Mesodermal cell (in vitro differentiated cells): ENCODE results near the gene ICE2.
A peak's percentile ranks its signal among the peaks of the same experiment; 100 is the strongest.

ENCODE experiments used
- H3K27ac ChIP-seq: 2 replicates; pipeline ENCODE4 v1.7.0; 2013; ENCODE audit warnings: mild to moderate bottlenecking, low read depth, low read length, moderate library complexity; ENCODE audit not compliant: severe bottlenecking
- H3K36me3 ChIP-seq: 2 replicates; pipeline ENCODE4 v1.7.1; 2013; ENCODE audit warnings: mild to moderate bottlenecking, low read length, moderate library complexity; ENCODE audit not compliant: control insufficient read depth, insufficient read depth
- H3K4me1 ChIP-seq: one replicate; pipeline ENCODE4 v1.7.1; 2013; ENCODE audit warnings: mild to moderate bottlenecking, low read length; ENCODE audit not compliant: insufficient read depth, control insufficient read depth, poor library complexity, severe bottlenecking
- H3K4me3 ChIP-seq: 2 replicates; pipeline ENCODE4 v1.7.0; 2013; ENCODE audit warnings: low read length, control low read depth, mild to moderate bottlenecking; ENCODE audit not compliant: insufficient read depth, poor library complexity, severe bottlenecking; ENCODE audit errors: extremely low read depth
- H3K9me3 ChIP-seq: 2 replicates; pipeline ENCODE4 v1.7.1; 2013; ENCODE audit warnings: mild to moderate bottlenecking, low read length, moderate library complexity; ENCODE audit not compliant: control insufficient read depth
- WGBS, 2 experiments: methylation state at CpG; one replicate each; pipeline ENCODE4 v1.1.5; 2013; ENCODE audit warnings: missing lambda C conversion rate in 2 of 2; ENCODE audit not compliant: insufficient coverage in 2 of 2; 5-methylcytosine and 5-hydroxymethylcytosine counted together

Gene ICE2

DNA sequence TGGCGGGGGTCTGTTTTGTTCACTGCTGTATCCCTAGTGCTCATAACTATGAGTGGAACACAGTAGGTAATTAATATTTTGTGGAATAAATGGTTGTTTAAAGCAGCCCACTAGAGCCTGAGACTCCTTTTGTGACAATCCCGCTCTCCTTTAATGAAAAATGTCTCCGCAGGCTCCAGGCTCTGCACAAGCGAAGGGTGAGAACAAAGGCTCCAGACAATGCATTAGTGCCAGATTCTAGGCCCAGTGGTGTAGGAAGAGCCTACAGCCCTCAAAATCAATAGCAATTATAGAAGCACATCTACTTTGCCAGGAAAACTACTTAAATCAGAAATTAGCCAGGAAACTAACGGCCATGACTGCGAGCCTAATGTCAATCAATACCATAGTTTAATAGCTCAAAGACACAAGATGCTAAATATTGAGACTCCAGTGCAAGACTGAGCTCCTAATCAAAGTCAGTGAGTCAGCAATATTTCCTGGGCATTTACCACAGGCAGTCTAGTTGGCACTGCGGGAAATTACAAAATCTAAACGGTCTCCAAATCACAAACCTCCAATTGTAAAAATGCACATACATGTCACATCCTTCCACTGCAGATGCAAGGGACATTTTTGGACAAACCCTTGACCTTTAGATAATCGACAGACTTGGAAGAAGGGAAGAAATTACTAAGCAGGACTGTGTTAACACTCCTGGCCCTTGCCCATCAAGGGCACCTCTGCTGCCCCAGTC is 83.5 kb downstream of the ICE2 start:
- peak overlapping the region; percentile 97 for H3K27ac ChIP-seq

GRCh38 chr15:60394689-60395097 is 84.2 kb downstream of the ICE2 start:
- no CpG with 5 or more reads among the region's 1 CpG for WGBS, 2 experiments
- Histone ChIP-seq H3K36me3 (peaks cover 40% of the 10 kb centered on the region), H3K4me3 (peak overlapping the region; percentile 91), H3K9me3 (no peaks in the 10 kb centered on the region), H3K4me1 (peaks cover 60% of the 10 kb centered on the region), H3K27ac (peak overlapping the region; percentile 97)

More for the DNA sequence above, 83.5 kb downstream of the ICE2 start:
- Histone ChIP-seq H3K36me3 (peaks cover 33% of the 10 kb centered on the region), H3K4me3 (peak overlapping the region; percentile 91), H3K4me1 (peaks cover 60% of the 10 kb centered on the region), H3K9me3 (no peaks in the 10 kb centered on the region)
- 80 to 97% methylated on average over 6 of the region's 9 CpGs for whole genome bisulfite sequencing, 2 experiments

DNA sequence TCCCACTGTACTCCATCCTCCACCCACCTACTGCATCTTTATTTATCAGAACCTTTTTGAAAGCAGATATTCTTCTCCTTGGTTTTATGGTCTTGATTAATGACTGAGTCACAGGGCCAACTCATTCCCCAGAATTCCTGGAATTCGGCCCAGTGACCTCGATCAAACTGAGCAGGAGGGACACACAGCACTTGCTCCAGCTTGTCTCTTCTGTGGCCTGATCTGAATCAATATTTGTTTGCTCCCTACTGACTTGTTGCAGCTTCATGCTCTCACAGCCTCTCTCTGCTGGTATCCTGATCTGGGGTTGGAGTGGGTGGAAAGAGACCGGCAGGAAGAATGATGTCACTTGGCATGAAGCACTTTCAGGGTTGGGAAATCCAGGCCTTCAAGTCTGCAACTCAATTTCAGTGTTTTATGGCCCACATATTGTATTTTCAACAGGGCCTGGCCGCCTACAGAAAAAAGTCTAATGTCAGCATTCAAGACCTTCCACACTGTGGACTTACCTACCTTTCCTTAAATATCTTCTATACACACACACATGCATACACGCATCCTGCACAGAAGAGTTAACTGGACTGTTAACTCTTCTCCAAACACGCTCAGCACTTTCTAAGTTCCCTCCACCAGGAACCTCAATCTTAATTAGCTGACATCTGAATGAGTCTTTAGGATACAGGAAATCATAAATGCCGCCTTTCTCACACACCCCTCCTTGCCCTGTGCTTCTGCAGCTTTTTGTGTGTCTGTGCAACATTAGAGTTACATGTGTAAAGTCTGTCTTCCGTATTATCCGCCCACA is 85.8 kb downstream of the ICE2 start:
- peaks cover 59% of the 10 kb centered on the region for H3K4me1 ChIP-seq

DNA sequence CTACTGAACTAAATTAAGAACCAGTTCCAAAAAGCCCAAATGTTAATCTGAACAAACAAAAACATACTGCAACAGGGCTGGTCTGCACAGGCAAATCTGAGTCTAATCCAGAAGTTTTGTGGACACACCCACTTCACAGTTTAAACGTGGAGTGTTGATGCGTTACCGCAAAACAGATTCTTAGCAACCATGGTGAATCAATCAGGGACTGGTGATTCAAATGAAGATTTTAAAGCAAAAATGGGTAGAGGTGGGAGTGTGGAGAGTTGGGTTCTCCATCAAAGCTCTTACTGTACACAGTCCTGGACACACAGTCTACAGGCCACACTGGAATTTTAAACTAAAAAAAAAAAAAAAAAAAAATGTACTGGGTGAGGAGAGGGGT is 86.3 kb downstream of the ICE2 start:
- Histone ChIP-seq H3K4me3 (no peak overlapping the region), H3K4me1 (peaks cover 57% of the 10 kb centered on the region), H3K36me3 (peaks cover 59% of the 10 kb centered on the region), H3K9me3 (no peaks in the 10 kb centered on the region), H3K27ac (peak overlapping the region; percentile 97)
- WGBS, 2 experiments: 66% methylated on average over 3 of the region's 3 CpGs; no CpG with 5 or more reads in 1 of the 2 experiments

More for the DNA sequence above, 85.8 kb downstream of the ICE2 start:
- Histone ChIP-seq H3K9me3 (no peaks in the 10 kb centered on the region), H3K4me3 (no peak overlapping the region), H3K36me3 (peaks cover 55% of the 10 kb centered on the region), H3K27ac (peak overlapping the region; percentile 97)
- WGBS, 2 experiments: 75 to 78% methylated on average over 6 to 7 of the region's 9 CpGs

DNA sequence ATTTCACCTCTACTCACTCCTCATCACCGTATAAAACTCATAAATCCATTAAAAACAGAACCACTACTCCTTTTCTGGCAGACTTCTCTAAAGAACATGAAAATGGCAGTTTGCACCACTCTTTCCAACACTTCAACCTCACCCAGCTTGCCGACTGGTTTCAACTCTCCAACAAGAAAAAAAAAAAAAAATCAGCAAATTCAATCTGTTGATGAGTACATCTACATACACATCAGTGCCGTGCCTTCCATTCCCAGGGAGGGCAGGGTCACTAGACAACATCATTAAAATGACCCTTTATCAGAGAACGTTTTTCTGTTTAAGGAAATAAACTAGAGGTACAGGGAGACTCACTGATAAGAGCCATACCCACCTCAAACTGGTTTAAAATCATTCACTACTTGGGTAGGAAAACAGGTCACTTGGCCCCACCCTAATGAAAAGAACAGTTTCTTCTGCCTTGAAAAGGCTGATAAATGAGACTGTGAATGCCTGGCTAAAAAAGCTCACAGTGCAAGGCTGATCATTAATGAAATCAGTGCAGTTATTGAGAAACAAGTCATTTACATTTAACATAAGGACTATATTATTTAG is 87.1 kb downstream of the ICE2 start:
- Histone ChIP-seq H3K27ac (peak overlapping the region; percentile 97), H3K36me3 (peaks cover 67% of the 10 kb centered on the region), H3K4me1 (peaks cover 63% of the 10 kb centered on the region), H3K9me3 (no peaks in the 10 kb centered on the region), H3K4me3 (peak overlapping the region; percentile 6)
- WGBS, 2 experiments: 0 to 33% methylated on average over 1 to 2 of the region's 4 CpGs

DNA sequence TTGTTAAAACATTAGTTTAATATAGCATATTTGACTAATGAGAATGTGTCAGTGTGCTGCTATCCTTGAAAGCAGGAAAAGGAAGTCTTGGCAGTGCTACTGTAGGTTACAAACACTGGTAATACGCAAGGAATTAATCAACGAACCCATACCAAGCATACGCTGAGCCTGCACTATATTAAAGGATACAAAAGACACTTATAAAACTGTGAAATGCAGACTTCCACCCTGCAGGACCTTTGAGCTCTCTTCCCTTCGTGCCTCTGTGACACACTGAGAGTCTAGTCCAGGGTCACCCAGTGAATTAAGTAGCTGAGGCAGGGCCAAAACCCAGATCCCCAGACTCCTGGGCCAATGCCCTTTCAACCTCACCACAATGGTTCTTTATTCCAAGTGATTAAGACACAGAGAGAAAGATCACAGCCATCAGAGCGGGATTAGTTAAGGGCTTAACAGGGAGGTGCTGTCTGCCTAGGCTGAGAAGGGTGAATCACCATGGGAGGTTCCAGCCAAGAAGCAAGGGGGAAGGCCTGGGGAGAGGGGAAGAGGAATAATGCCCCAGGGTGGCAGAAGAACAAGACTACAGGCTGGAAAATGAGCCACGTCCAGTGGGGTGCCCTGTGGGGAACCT is 88.0 kb downstream of the ICE2 start:
- Histone ChIP-seq H3K36me3 (peaks cover 66% of the 10 kb centered on the region), H3K4me1 (peaks cover 64% of the 10 kb centered on the region), H3K4me3 (no peak overlapping the region), H3K27ac (peak overlapping the region; percentile 97), H3K9me3 (no peaks in the 10 kb centered on the region)
- WGBS, 2 experiments: 55 to 66% methylated on average over 3 to 4 of the region's 6 CpGs

DNA sequence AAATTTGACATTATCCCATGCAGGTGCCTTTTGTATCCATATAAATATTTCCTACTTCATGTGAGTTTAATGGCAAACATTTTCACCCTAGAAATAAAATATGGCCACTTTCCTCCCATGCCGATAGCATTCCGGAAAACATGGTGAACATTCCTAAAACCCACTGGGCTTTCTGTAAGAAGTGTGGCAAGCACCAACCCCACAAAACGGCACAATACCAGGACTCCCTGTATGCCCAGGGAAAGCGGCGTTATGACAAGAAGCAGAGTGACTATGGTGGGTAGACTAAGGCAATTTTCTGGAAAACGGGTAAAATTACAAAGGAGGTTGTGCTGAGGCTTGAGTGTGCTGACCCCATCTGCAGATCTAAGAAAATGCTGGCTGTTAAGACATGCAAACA is 88.7 kb downstream of the ICE2 start:
- H3K36me3 ChIP-seq: peaks cover 66% of the 10 kb centered on the region
- H3K27ac ChIP-seq: no peak overlapping the region
- 86 to 100% methylated on average over 3 to 5 of the region's 6 CpGs for WGBS, 2 experiments

DNA sequence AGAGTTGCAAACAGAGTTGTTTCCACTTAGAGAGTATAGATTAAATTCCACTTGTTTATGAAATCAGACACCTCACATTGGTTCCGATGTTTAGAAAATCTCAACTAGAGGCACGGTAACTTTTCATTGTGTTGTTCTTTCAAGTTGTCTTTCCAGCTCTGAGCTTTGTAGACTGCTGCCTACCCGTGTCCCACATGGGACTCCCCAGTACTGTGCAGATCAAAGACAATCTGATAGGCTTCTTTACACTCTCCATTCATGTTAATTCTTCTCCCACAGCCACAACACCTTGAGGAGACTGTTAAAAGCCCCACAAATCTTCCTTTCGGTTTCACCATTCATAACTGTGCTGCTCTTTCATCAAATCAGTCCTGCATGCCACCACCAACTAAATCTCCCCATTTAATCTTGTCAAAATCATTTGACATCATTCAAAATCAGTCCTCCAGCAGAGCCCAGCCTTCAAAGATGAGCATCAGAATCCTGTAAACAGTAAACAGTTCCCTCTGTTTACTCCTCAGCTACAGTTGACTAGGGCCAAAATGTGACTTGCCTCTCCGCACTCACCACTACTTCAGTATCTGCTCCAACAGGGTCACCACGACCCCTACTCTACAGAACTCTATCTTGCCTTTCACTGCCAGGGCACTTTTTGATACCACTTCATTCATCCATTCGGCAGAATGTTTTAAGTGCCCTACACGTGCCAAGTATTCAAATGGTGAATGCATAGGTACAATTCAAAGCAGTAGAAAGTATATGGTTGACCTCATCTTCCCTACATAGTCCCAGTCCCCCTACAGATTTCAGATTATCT is 89.5 kb downstream of the ICE2 start:
- no peak overlapping the region for H3K27ac ChIP-seq
- peaks cover 51% of the 10 kb centered on the region for H3K4me1 ChIP-seq
- no peaks in the 10 kb centered on the region for H3K9me3 ChIP-seq
- peaks cover 68% of the 10 kb centered on the region for H3K36me3 ChIP-seq
- no peak overlapping the region for H3K4me3 ChIP-seq
- 81 to 92% methylated on average over 6 of the region's 8 CpGs for WGBS, 2 experiments

More for the DNA sequence above, 88.7 kb downstream of the ICE2 start:
- H3K9me3 ChIP-seq: no peaks in the 10 kb centered on the region
- peaks cover 59% of the 10 kb centered on the region for H3K4me1 ChIP-seq
- no peak overlapping the region for H3K4me3 ChIP-seq

GRCh38 chr15:60387321-60387720 is 91.6 kb downstream of the ICE2 start:
- H3K36me3 ChIP-seq: peaks cover 83% of the 10 kb centered on the region
- peaks cover 50% of the 10 kb centered on the region for H3K4me1 ChIP-seq
- no peak overlapping the region for H3K4me3 ChIP-seq
- H3K27ac ChIP-seq: no peak overlapping the region
- WGBS, 2 experiments: no CpG with 5 or more reads among the region's 1 CpG
- no peaks in the 10 kb centered on the region for H3K9me3 ChIP-seq

- H3K4me1 ChIP-seq: peaks cover 47% of the 10 kb centered on the region
- H3K9me3 ChIP-seq: no peaks in the 10 kb centered on the region
- no peak overlapping the region for H3K27ac ChIP-seq
- 85 to 100% methylated on average over 1 to 2 of the region's 4 CpGs for WGBS, 2 experiments
- H3K4me3 ChIP-seq: no peak overlapping the region
- H3K36me3 ChIP-seq: peaks cover 90% of the 10 kb centered on the region
These were observed 92.3 kb downstream of the ICE2 start for GRCh38 chr15:60386615-60387014.
